GM06990 (cell line): ENCODE data around the gene GALNT8.

ENCODE experiments used
- DNase-seq: peaks from one replicate; pipeline ENCODE4 v3.0.0-alpha.2; 2011; ENCODE audit not compliant: insufficient read length; ENCODE audit errors: extremely low read depth
- H3K27me3 ChIP-seq: replicated peaks from 2 replicates; pipeline ENCODE4 v1.6.0; 2011; ENCODE audit warnings: low read length; ENCODE audit not compliant: control insufficient read depth, insufficient read depth
- H3K36me3 ChIP-seq: 2 replicates; pipeline ENCODE4 v1.5.1; 2011; ENCODE audit warnings: low read length; ENCODE audit not compliant: control insufficient read depth, insufficient read depth
- H3K4me3 ChIP-seq: replicated peaks from 2 replicates; pipeline ENCODE4 v1.5.1; 2011; ENCODE audit warnings: low read depth, mild to moderate bottlenecking, control low read depth, low read length
- TF ChIP-seq, protein P1 (sequence below): IDR thresholded peaks from 2 replicates; pipeline ENCODE4 v1.5.1; 2011; ENCODE audit warnings: low read length, control low read depth, mild to moderate bottlenecking, inconsistent platforms; ENCODE audit not compliant: insufficient read depth, poor library complexity, severe bottlenecking

Gene GALNT8

DNA sequence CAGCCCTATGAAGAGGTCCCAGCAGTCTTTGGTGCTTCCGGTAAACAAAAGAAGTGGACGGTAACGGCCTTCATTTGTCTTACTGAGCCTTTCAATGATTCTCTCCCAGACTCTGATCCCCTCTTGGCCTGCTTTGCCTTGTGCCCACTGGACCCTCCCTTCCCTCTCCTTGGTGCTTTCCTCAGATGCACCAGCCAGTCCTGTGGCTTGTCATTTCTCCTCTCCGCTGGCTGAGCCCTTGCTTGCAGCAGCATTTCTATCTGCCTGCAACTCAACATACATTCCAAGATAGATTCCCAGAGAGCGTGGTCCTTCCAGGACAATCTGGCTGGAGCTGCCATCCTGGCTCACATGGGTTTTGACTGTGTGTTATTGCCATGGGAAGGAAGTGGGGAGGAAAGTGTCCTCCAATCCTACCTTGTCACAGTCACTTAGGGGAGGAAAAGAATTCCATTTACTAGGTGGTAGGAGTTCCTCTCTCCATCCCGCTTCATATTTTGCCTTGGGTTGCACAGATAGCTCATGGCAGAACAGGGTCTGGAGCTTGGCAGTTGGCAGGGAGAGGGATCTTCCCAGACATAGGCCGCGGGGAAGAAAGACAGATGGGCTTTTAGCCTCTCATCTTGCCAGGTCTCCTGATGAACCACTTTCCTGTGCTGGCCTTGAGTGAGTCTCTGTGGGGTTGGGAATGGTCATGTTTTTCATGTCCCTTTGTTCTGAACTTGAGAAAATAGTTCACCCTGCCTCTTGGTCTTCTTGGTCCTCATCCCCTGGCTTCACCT is 96.7 kb downstream of the GALNT8 start:
- Histone ChIP-seq H3K36me3 (no peaks in the 10 kb centered on the region), H3K4me3 (no peak overlapping the region), H3K27me3 (no peaks in the 10 kb centered on the region)
- DNase-seq, result no peak
- TF ChIP-seq, protein P1, sequence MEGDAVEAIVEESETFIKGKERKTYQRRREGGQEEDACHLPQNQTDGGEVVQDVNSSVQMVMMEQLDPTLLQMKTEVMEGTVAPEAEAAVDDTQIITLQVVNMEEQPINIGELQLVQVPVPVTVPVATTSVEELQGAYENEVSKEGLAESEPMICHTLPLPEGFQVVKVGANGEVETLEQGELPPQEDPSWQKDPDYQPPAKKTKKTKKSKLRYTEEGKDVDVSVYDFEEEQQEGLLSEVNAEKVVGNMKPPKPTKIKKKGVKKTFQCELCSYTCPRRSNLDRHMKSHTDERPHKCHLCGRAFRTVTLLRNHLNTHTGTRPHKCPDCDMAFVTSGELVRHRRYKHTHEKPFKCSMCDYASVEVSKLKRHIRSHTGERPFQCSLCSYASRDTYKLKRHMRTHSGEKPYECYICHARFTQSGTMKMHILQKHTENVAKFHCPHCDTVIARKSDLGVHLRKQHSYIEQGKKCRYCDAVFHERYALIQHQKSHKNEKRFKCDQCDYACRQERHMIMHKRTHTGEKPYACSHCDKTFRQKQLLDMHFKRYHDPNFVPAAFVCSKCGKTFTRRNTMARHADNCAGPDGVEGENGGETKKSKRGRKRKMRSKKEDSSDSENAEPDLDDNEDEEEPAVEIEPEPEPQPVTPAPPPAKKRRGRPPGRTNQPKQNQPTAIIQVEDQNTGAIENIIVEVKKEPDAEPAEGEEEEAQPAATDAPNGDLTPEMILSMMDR, result no peak

GRCh38 chr12:4817880-4818279 is 97.7 kb downstream of the GALNT8 start:
- H3K27me3 ChIP-seq, result no peaks in the 10 kb centered on the region
- no peak for DNase-seq
- TF ChIP-seq, protein P1, result no peak
- no peak overlapping the region for H3K4me3 ChIP-seq
- no peaks in the 10 kb centered on the region for H3K36me3 ChIP-seq

DNA sequence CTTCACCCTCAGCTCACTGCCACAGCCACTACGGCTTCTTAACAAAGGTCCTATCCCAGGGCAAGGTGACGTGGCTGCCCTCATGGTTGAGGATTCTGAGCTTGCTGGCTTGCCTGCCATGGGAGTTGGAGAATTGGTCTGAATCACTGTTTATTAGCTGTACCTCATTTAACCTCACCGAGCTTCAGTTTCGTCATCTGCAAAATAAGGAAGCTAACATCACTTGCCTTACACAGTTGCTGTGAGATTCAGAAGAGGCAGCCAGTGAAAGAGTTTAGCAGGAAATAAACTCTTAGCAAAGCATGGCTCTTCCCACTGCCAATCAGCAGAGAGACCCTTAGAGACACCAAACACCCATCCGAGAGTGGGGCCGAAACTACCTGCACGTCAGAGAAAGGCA is 99.5 kb downstream of the GALNT8 start:
- no peak for DNase-seq
- no peaks in the 10 kb centered on the region for H3K27me3 ChIP-seq
- TF ChIP-seq, protein P1, result no peak
- H3K36me3 ChIP-seq, result no peaks in the 10 kb centered on the region
- H3K4me3 ChIP-seq, result no peak overlapping the region

DNA sequence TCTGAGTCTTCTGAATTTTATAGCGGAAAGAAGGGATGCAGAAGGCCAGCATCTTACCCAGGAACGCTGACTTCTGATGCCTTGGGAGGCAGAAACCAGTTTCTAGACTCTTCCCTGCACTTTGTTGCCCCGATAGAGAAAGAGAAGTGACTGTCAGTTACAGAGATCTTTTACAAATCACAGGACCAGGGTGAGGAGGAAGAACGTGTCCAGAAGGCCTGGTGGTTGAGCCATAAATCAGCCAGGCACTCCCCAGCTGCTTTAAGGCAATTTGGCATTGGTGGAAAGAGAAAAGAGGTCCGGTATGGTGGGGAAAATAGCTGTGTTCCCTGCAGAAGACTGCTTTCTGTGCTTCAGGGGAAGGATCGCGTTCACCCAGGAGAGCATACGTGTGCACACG is 100.8 kb downstream of the GALNT8 start:
- Histone ChIP-seq H3K36me3 (no peaks in the 10 kb centered on the region), H3K27me3 (no peaks in the 10 kb centered on the region), H3K4me3 (no peak overlapping the region)
- DNase-seq, result no peak
- TF ChIP-seq, protein P1, result no peak
